Measurements from ENCODE around the gene CLEC4M. TPM values are rescaled to one million over a fixed set of nuclear protein-coding genes. Genes with fewer than 3 reads are reported as not detected.

Gene CLEC4M
- total RNA-seq, 4 donors from 2014 or later, result not detected

DNA sequence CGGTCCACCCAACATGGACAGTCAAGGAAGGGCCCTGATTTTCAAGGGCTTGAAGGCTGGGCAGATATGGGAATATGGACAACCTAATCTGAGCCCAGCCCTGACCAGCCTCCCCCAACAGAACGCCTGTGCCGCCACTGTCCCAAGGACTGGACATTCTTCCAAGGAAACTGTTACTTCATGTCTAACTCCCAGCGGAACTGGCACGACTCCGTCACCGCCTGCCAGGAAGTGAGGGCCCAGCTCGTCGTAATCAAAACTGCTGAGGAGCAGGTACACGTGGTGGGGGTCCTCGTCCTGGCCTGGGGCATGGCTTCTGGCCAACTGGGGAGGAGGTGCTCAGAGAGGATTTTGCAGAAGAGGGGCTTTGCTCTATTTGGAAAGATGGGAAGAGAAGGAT is 3.5 kb downstream of the CLEC4M start:
- intact Hi-C loops (cut with DNase I), result no loop called here
- no peak for DNase-seq
- Histone ChIP-seq H3K4me1 (no peaks in the 10 kb centered on the region), H3K36me3 (no peaks in the 10 kb centered on the region), H3K4me3 (no peak overlapping the region), H3K27ac (no peak overlapping the region), H3K27me3 (peaks cover 0 to 77% (median 3%) of the 10 kb centered on the region in 4 donors), H3K9me3 (no peaks in the 10 kb centered on the region)
- WGBS, 2 donors, result 42 to 46% methylated on average over 4 to 6 of the region's 11 CpGs
- no peak for TF ChIP-seq POLR2A (IDR thresholded peaks at IDR 0.05)
- TF ChIP-seq, protein P1, sequence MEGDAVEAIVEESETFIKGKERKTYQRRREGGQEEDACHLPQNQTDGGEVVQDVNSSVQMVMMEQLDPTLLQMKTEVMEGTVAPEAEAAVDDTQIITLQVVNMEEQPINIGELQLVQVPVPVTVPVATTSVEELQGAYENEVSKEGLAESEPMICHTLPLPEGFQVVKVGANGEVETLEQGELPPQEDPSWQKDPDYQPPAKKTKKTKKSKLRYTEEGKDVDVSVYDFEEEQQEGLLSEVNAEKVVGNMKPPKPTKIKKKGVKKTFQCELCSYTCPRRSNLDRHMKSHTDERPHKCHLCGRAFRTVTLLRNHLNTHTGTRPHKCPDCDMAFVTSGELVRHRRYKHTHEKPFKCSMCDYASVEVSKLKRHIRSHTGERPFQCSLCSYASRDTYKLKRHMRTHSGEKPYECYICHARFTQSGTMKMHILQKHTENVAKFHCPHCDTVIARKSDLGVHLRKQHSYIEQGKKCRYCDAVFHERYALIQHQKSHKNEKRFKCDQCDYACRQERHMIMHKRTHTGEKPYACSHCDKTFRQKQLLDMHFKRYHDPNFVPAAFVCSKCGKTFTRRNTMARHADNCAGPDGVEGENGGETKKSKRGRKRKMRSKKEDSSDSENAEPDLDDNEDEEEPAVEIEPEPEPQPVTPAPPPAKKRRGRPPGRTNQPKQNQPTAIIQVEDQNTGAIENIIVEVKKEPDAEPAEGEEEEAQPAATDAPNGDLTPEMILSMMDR (IDR thresholded peaks at IDR 0.05), result no peak

- no peak overlapping the region for H3K4me3 ChIP-seq
- TF ChIP-seq, protein P1 (IDR thresholded peaks at IDR 0.05), result no peak
- TF ChIP-seq POLR2A (IDR thresholded peaks at IDR 0.05), result no peak
- intact Hi-C loops (cut with DNase I), result no loop called here
- 39 to 60% methylated on average over 2 to 4 of the region's 4 CpGs for WGBS, 2 donors
- no peaks in the 10 kb centered on the region for H3K36me3 ChIP-seq
- H3K27ac ChIP-seq, result no peak overlapping the region
- no peaks in the 10 kb centered on the region for H3K9me3 ChIP-seq
- DNase-seq, result no peak
- peaks cover 0 to 78% (median 3%) of the 10 kb centered on the region in 4 donors for H3K27me3 ChIP-seq
- peaks cover 0 to 5% (median 0%) of the 10 kb centered on the region in 3 donors for H3K4me1 ChIP-seq
Measured at GRCh38 chr19:7767487-7767886, 4.4 kb downstream of the CLEC4M start.

DNA sequence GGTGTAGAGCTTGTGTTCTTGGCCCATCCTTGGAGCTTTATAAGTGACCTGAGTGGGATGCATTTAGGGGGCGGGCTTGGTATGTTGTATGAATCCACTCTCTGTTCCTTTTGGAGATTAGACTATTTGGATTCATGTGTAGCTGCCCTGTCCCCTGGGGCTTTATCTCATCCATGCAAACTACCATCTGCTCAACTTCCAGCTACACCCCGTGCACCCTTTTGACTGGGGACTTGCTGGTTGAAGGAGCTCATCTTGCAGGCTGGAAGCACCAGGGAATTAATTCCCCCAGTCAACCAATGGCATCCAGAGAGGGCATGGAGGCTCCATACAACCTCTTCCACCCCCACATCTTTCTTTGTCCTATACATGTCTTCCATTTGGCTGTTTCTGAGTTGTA is 6.1 kb downstream of the CLEC4M start:
- Histone ChIP-seq H3K27ac (no peak overlapping the region), H3K27me3 (peaks cover 0 to 80% (median 3%) of the 10 kb centered on the region in 4 donors), H3K4me3 (no peak overlapping the region), H3K9me3 (no peaks in the 10 kb centered on the region), H3K36me3 (no peaks in the 10 kb centered on the region), H3K4me1 (peaks cover 0 to 13% (median 0%) of the 10 kb centered on the region in 3 donors)
- no peak for TF ChIP-seq POLR2A (IDR thresholded peaks at IDR 0.05)
- TF ChIP-seq, protein P1 (IDR thresholded peaks at IDR 0.05), result no peak
- WGBS, 2 donors, result 60 to 65% methylated on average over 2 of the region's 2 CpGs
- intact Hi-C loops (cut with DNase I), result no loop called here
- DNase-seq, result no peak

DNA sequence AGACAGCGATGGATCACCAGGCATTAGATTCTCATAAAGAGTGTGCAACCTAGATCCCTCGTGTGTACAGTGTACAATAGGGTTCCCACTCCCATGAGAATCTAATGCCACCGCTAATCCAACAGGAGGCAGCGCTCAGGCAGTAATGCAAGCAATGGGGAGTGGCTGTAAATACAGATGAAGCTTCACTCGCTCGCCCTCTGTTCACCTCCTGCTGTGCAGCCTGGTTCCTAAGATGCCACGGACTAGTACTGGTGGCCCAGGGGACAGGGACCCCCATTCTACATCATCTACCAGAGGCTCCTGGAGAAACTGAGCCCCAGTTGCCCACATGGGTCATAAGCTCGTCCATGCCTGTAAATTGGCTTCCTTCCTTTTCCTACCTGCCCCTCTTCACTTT is 8.0 kb downstream of the CLEC4M start:
- Histone ChIP-seq H3K9me3 (no peaks in the 10 kb centered on the region), H3K4me3 (no peak overlapping the region), H3K27ac (no peak overlapping the region), H3K27me3 (peaks cover 0 to 74% (median 3%) of the 10 kb centered on the region in 4 donors), H3K4me1 (peaks cover 0 to 13% (median 0%) of the 10 kb centered on the region in 3 donors), H3K36me3 (no peaks in the 10 kb centered on the region)
- intact Hi-C loops (cut with DNase I), result no loop called here
- DNase-seq, result no peak
- WGBS, 2 donors, result 52 to 64% methylated on average over 7 to 8 of the region's 8 CpGs
- TF ChIP-seq POLR2A (IDR thresholded peaks at IDR 0.05), result no peak
- TF ChIP-seq, protein P1 (IDR thresholded peaks at IDR 0.05), result no peak

- no peak overlapping the region for H3K4me3 ChIP-seq
- peaks cover 0 to 72% (median 3%) of the 10 kb centered on the region in 4 donors for H3K27me3 ChIP-seq
- TF ChIP-seq, protein P1 (IDR thresholded peaks at IDR 0.05), result no peak
- TF ChIP-seq POLR2A (IDR thresholded peaks at IDR 0.05), result no peak
- H3K27ac ChIP-seq, result no peak overlapping the region
- no peaks in the 10 kb centered on the region for H3K36me3 ChIP-seq
- intact Hi-C loops (cut with DNase I), result no loop called here
- no peak for DNase-seq
- no peaks in the 10 kb centered on the region for H3K9me3 ChIP-seq
- 12 to 23% methylated on average over 6 to 7 of the region's 8 CpGs for WGBS, 2 donors
- peaks cover 0 to 13% (median 0%) of the 10 kb centered on the region in 3 donors for H3K4me1 ChIP-seq
Measured at GRCh38 chr19:7772752-7773291, 9.8 kb downstream of the CLEC4M start.
